CD4-positive, alpha-beta T cell treated with Interferon alpha-2 for 1 hour (primary cell): ENCODE measurements around the gene TRAPPC8.
A peak's percentile ranks its signal among the peaks of the same experiment; 100 is the strongest.
"Not testable (repeated sequence)": the region's sequence is repeated elsewhere in the genome, so short reads cannot be mapped to it uniquely, and the experiment has no call there.

Source experiments
- DNase-seq, 2 donors: peaks; one replicate each; pipeline ENCODE4 v3.0.0-alpha.2; 2020 to 2022

TRAPPC8 gene, protein sequence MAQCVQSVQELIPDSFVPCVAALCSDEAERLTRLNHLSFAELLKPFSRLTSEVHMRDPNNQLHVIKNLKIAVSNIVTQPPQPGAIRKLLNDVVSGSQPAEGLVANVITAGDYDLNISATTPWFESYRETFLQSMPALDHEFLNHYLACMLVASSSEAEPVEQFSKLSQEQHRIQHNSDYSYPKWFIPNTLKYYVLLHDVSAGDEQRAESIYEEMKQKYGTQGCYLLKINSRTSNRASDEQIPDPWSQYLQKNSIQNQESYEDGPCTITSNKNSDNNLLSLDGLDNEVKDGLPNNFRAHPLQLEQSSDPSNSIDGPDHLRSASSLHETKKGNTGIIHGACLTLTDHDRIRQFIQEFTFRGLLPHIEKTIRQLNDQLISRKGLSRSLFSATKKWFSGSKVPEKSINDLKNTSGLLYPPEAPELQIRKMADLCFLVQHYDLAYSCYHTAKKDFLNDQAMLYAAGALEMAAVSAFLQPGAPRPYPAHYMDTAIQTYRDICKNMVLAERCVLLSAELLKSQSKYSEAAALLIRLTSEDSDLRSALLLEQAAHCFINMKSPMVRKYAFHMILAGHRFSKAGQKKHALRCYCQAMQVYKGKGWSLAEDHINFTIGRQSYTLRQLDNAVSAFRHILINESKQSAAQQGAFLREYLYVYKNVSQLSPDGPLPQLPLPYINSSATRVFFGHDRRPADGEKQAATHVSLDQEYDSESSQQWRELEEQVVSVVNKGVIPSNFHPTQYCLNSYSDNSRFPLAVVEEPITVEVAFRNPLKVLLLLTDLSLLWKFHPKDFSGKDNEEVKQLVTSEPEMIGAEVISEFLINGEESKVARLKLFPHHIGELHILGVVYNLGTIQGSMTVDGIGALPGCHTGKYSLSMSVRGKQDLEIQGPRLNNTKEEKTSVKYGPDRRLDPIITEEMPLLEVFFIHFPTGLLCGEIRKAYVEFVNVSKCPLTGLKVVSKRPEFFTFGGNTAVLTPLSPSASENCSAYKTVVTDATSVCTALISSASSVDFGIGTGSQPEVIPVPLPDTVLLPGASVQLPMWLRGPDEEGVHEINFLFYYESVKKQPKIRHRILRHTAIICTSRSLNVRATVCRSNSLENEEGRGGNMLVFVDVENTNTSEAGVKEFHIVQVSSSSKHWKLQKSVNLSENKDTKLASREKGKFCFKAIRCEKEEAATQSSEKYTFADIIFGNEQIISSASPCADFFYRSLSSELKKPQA (N-terminal part only)

DNA sequence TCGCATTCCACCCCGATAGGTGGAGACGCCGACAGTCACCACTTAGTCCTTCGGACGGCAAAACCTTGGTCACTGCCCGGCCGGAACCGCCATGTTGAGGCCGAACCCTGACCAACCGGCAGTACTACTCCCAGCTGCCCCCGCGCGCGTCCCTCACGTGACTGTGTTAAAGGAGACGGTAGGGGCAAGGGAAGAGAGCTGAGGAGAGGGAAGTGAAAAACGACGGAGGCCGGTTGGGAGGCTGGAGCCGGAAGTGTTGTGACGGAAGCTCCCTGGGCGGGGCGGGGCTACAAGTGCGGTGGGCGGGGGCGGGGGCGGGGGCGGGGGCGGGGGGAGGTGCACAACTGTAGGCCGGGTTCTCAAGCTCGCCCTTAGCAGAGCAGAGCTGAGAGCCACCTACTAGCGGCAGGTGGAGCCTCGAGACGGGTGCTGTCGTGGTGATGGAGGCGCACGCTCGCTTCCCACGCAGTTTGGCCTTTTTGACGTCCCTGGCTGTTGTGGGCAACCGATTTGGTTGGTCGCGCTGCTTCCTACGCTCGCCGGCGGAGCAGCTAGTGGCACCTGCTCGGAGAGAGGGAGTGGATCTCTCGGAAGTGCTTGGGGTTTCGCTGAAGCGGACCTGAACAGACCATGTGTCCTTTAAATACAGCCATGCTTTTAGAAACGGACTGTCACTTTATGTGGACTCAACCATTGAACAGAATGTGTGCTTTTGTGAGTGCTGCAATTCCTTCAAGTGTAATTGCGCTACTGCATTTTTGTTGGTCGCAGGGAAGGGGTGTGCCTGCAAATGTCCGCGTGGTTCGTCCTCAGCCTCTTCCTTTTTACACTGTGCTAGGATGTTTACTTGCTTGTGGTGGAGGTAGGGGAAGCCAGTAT lies at the start of gene TRAPPC8:
Gene TRAPPC8 (minus strand): TSS at position 130 of the 879 bp plus-strand sequence. CDS start 364 bp downstream, outside the sequence.
- peak; percentile 94 for DNase-seq

DNA sequence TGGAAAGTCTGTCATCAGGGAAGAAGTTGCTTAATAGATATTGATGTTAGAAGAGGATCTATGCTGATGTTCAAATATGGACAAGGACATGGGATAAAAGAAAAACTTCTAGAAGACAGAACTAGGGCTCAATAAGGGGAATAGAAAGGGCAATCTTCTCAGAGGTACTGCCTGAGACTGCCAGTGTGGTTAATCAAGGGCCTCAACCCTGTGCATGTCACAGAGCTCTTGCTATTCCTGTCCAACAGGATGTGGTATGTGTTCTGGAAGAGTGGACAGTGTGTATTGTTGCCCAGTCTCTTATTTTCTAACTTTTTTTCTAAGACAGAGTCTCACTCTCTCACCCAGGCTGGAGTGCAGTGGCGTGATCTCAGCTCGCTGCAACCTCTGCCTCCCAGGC lies 47.9 kb upstream of the TRAPPC8 start:
- DNase-seq: no peak

DNA sequence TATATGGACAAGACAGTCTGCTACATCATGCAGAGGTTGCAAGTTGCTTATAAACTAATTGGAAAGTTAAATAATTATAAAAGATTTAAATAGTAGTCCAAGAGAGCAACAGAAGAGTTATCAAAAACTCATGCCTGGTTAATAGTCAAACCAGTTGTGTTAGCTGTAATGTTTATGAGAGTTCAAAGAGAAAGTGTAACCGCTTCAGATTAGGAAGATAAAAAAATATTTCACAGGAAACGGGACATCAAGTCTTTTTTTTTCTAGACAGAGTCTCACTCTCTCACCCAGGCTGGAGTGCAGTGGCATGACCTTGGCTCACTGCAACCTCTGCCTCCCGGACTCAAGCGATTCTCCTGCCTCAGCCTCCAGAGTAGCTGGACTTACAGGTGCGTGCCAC lies 41.0 kb upstream of the TRAPPC8 start:
- peak in 1 of 2 donors; percentile 35 for DNase-seq

DNA sequence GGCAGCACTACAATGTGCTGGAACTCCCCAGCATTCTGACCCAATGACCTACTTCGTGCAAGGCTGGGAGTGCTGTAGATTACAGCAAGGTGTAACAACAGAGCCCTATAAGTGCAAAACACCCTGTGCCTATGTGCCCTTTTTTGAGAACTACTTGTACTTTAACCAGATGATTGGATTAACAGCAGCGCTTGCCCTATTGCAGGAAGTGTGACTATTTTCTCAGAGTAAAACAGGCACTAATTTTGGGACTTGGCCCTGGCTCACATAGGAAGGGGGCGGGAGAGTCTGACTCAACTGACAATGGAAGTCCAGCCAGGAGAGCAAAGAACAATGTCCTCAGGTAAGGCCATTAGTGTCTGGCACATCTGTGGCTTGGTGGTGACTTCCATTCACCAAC lies 40.1 kb upstream of the TRAPPC8 start:
- no peak for DNase-seq

DNA sequence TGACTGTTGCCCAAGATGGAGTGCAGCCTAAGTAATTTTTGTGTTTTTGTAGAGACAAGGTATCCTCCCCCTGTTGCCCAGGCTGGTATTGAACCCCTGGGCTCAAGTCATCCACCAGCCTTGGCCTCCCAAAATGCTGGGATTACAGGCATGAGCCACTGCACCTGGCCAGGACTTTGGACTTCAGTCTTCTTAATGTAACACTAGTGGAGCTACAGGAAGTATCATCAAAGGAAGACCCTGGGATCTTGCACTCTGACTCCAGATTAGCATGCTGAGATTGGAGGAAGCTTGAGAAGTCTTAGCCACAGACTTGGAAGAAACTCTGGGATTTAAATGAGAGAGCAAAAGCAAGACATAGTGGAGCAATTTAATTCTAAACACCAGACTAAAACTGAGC lies 37.9 kb upstream of the TRAPPC8 start:
- DNase-seq: no peak

DNA sequence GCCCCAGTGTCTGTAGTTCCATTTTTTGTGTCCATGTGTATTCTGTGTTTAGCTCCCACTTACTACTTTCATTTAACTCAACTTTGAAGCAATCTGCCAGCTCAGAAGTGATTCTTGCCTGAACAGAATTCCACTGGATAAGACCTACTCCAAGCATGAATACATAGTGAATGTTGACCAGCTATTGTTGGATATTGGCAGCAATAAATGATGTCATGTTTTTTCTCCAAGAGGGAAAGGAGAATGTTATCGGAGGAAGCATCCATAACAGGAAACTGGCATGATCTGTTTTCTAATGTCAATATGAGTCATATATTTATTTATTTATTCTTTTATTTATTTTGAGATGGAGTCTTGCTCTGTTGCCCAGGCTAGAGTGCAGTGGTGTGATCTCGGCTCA lies 36.8 kb upstream of the TRAPPC8 start:
- DNase-seq: no peak

DNA sequence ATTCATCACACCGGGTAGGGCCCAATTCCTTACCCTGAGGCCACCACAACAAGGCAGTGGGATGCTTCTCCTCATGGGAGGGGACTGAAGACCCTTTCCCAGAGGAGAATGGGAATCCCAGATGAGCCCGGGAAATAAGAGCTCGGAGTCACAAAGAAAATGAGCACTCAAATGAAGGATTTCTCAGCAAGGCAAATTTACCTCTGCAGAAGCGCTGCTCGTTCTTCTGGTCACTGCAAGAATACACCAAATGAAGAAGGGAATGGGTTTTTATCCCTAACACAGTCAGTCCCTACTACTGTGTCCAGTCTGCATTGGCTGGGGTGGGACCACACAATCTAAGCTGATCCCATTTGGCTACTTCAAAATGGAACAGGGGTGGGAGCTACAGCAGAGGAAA lies 35.7 kb upstream of the TRAPPC8 start:
- DNase-seq: no peak

DNA sequence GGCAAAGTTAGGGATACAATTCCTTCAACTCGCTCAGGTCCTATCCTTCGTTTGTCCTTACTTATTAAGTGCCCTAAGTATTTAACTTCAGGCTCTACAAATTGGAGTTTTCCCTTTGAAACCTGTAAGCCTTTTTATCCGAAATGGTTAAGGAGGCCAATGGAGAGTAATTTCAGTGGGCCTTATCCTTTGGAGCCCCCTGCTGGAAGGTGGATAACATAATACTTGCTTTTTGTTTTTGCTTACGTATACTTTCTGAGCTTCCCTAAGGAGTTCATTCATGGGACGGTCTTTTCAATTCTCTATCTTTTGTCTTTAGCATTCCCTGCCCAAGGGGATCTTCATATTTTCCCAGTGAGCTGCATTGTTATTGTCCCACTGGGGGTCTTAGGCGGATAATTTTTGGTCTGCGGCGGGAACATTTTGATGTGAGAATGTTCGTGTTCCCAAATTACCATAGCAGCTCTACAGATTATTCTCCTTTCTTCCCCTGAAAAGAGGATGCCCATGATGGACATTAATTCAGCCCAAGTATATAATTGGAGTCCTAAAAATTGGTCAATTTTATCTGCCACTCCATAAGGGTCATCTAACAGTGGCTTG lies 34.4 kb upstream of the TRAPPC8 start:
- DNase-seq: peak; percentile 8 to 60

DNA sequence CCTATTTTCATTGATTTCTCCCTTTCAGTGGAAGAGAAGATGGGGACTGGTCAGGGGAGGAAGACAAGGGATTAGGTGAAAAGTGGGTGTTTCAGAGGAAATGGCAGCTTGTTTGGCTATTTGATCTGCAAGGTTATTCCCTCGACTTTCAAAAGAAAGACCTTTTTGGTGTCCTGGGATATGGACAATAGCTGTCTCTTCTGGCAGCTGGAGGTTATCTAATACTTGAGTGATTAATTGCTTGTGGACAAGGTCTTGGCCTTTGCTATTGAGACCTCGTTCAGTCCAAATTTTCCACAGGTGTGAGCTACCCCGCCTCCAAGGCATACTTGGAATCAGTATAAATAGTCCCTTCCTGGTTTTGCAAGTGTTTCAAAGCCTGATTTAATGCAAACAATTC lies 33.3 kb upstream of the TRAPPC8 start:
- no peak for DNase-seq

DNA sequence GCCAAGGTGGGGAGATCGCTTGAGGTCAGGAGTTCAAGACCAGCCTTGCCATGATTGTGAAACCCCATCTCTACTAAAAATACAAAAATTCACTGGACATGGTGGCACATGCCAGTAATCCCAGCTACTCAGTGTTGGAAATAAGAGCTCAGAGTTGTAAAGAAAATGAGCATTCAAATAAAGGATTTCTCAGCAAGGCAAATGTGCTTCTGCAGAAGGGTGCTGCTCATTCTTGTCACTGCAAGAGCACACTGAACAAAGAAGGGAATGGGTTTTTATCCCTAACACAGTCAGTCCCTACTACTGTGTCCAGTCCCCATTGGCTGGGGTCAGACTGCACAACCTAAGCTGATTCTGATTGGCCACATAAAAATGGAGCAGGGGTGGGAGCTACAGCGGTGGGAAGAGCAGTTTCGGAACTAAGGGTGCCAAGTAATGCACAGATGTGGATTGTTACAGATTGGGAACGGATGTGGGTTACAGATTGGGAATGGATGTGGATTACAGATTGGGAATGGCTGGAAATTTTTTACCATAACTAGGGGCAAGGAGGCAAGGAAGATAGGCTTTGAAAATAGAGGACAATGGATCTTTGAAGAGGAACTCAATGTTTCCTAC lies 31.1 kb upstream of the TRAPPC8 start:
- DNase-seq: no peak

DNA sequence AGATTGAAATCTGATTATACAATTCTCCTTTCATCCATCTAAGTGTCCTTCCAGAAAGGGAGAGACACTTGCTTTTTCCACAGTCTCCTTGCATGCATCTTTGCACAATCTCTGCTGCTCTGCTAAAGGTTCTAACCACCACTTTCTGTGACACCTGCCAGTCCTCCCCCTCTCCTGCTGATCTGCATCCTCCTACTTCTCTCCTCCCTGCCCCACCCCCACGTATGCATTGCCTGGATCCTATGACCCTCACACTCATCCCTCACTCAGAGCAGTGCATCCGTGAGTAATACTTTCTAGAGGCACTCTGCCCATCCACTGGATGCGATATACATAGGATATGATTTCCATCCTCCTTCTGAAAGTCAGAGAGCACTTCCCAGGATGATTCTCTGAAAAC lies 27.7 kb upstream of the TRAPPC8 start:
- no peak for DNase-seq

DNA sequence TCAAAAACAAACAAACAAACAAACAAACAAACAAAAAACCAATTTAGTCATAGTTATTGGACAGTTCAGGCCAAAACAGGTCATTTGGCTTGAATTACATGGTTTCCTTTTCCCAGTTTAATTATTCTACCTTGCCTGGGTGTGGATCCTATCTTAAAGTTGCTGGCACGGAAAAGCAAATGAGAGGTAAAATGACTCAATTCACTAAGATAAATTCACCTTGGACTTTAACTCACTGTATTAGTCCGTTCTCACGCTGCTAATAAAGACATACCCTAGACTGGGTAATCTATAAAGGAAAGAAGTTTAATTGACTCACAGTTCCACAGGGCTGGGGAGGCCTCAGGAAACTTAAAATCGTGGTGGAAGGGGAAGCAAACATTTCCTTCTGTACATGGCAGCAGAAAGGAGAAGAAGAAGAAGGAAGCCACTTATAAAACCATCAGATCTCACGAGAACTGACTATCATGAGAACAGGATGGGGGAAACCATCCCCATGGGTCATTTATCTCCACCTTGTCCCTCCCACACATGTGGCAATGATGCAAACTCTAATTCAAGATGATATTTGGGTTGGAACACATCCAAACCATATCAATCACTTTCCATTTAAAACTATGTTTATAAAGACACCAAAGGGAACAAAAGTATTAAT lies 22.5 kb upstream of the TRAPPC8 start:
- no peak for DNase-seq

DNA sequence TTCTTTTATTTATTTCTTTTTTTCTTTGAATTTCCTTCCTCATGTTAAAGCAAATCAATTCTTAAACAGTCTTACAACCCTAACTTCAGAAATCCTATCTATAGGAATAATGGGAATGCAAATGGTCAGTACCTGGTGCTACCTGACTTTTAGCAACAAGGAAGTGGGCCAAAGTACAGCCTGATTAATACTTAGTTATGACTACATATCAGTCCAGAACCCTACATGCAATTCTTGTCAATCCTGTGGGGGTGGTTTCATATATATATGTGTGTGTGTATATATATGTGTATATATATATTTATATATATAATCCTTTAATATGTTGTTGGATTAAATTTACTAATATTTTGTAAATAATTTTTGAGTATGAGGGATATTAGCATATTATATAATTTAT lies 14.8 kb upstream of the TRAPPC8 start:
- no peak for DNase-seq

DNA sequence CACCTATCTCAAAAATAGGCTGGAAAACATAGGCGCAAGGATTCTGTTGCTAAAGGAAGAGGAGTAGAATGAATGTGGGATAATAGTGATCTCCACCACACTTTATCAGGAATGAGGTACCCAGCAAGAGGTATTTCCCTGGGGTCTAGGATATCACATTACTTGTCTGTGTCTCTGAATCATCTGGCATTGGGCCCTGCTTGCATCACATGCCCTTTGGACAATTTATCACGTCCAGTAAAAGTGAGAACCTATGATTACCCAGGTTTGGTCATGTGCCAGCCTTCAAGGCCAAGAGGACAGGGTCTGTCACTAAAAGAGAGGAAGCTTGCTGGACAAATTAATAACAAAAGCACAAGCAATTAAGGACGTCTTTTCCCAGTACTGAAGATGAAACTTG lies 11.4 kb upstream of the TRAPPC8 start:
- no peak for DNase-seq

DNA sequence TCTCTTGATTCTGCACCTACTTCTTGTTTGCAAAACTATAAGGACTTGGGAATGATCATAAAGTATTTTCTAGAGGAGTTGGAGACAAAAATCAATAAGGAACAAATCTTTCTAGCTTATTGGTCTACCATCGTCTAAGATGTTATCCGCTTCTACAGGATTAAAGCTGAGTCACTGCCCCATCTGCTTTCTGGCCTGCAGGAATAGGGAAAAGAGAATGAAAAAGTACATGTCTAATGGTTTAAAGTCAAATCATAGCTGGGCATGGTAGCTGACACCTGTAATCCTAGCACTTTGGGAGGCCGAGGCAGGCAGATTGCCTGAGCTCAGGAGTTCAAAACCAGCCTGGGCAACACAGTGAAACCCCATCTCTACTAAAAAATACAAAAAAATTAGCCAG lies 10.8 kb upstream of the TRAPPC8 start:
- not testable (repeated sequence) for DNase-seq

DNA sequence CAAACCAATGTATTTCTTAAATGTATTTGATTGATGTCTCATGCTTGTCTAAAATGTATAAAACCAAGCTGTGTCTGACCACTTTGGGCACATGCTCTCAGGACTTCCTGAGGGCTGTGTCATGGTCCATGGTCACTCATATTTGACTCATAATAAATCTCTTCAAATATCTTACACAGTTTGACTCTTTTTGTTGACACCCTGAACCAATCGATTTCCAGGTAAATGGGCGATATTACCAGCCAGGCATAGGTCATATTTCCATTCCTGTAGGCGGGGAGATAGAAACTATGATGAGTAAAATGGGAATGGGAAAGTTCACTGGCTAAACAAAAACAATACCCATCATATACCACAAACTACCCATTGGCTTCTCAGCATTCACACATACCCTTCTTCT lies 9.3 kb upstream of the TRAPPC8 start:
- DNase-seq: no peak

DNA sequence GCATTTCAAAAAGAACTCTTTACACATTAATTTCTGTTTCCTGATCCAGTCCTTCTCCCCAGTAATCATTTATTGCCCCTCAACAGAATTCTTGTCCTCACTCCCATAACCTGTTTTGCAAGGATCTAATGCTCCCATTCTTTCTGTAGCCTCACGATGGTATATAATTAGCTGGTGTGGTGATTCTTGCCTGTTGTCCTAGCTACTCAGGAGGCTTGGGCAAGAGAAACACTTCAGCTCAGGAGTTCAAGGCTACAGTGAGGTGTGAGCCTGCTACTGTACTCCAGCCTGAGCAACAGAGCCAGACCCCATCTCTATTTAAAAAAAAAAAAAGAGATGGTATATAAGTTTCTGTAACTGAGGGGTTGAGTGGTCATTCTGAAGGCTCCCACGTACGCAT lies 7.7 kb upstream of the TRAPPC8 start:
- DNase-seq: no peak

DNA sequence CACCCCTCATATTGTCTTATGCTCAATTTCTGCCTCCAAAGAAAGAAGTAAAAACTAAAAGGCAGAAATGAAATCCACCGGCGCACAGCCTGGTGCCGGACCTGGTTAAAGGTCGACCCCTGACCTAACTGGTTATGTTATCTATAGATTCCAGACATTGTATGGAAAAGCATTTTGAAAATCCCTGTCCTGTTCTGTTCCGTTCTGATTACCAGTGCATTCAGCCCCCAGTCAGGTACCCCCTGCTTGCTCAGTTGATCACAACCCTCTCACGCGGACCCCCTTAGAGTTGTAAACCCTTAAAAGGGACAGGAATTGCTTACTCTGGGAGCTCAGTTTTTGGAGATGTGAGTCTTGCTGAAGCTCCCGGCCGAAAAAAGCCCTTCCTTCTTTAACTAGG lies 5.4 kb upstream of the TRAPPC8 start:
- DNase-seq: not testable (repeated sequence)

DNA sequence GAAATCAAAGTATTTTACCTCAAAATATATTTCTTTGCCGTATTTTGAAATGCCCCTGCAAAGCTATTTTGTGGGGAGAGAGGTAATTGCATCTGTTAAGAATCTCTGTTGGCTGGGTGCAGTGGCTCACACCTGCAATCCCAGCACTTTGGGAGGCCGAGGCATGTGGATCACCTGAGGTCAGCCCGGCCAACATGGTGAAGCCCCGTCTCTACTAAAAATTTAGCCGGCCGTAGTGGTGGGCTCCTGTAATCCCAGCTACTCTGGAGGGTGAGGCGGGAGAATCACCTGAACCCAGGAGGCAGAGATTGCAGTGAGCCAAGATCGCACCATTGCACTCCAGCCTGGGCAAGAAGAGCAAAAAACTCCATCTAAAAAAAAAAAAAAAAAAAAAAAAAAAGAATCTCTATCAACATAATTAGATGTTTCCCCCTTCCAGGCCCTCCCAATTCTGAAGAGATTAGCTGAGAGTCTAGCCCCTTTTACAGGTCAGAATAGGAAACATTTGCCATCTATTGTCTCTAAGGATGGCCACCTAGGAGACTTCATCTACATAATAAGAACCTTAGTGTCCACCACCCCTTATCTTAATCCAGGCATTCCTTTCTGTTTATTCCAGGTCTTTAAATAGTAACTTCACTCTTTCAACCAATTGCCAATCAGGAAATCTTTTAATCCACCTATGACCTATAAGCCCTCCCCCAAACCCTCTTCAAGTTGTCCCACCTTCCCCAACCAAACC lies 3.5 kb upstream of the TRAPPC8 start:
- DNase-seq: no peak
